NCI-H1092 treated with DMSO at 0.1 percent for 48 hours (cell line): ENCODE measurements around the gene ACSL5.

Source experiments
- DNase-seq: peaks from one replicate; lab custom pipeline; 2025; lab: John Stamatoyannopoulos, UW

ACSL5 gene, protein sequence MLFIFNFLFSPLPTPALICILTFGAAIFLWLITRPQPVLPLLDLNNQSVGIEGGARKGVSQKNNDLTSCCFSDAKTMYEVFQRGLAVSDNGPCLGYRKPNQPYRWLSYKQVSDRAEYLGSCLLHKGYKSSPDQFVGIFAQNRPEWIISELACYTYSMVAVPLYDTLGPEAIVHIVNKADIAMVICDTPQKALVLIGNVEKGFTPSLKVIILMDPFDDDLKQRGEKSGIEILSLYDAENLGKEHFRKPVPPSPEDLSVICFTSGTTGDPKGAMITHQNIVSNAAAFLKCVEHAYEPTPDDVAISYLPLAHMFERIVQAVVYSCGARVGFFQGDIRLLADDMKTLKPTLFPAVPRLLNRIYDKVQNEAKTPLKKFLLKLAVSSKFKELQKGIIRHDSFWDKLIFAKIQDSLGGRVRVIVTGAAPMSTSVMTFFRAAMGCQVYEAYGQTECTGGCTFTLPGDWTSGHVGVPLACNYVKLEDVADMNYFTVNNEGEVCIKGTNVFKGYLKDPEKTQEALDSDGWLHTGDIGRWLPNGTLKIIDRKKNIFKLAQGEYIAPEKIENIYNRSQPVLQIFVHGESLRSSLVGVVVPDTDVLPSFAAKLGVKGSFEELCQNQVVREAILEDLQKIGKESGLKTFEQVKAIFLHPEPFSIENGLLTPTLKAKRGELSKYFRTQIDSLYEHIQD

GRCh38 chr10:112373912-112374338 lies at the start of gene ACSL5:
Gene ACSL5 (plus strand): TSS chr10:112374116. CDS start chr10:112394947, 20,831 bp downstream.
- no peak for DNase-seq

DNA sequence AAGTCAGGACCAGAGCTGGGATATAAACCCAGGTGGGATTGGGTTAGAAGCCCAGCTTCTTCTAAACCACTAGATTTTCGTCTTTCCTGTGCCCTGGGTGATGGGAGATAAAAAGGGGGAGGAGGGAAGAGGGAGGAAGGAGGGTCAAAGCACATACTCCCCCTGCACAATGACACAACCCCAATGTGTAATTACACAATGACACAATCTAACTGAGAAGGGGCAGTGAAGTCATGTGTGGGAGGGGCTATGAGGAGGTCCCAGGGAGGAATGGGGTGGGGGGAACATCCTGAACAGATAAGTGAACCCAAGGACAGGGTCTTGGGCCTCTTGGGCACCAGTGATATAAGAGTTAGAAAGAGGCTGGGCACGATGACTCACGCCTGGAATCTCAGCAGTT lies 46.2 kb upstream of the ACSL5 start:
- no peak for DNase-seq

DNA sequence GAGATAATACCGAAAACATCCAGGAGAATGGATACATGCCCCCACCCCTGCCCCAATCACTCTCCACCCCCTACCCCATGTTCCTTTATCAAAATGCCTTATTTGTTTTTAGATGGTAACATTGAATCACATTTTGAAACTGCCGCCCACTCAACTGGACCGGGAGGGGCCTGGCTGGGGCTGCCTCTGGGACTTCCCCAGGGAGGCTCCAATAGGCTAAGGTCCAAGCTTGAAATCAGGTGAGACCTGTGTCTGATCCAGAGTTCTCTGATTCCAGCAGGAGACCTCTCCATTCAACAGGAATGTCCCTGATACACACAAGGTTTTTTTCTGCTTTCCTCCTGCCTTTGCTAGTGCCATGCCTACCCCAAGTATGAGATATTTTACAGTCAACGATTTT lies 43.8 kb upstream of the ACSL5 start:
- DNase-seq, result no peak

- DNase-seq, result no peak
Measured at GRCh38 chr10:112330607-112331160, 43.2 kb upstream of the ACSL5 start.

GRCh38 chr10:112332022-112332421 lies 41.9 kb upstream of the ACSL5 start:
- no peak for DNase-seq

DNA sequence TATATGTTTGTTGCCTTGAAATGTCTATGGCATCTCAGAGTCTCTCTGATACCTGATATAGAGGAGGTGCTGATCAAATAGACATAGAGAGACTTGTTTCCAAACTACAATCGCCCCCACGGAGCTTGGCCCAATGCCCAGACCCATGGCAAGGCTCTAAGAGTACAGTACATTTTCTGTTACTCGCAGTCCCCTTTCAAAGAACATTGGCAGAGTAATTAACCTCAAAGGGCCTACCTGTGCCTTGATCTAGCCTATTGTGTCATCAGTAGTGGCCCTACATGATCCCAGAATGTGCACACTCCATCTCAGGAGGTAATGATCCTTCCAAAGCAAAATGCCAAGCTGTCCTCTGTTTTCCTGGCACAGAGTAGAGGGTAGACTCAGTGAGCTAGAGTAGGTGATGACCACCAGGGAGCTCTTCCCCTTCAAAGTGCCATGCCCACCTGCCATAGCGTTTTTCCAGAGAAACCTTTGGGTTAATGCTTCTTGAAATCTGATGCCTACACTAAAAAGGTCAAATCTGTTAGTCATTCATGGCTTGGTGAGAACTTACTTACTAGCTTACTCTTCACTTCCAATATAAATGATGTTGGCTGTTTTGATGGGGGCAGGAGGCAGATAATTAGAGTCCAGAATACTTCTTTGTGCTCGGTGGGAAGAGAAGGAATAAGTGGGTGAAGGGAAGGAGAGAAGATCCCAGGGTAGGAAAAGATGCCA lies 41.2 kb upstream of the ACSL5 start:
- DNase-seq, result peak; percentile 3

DNA sequence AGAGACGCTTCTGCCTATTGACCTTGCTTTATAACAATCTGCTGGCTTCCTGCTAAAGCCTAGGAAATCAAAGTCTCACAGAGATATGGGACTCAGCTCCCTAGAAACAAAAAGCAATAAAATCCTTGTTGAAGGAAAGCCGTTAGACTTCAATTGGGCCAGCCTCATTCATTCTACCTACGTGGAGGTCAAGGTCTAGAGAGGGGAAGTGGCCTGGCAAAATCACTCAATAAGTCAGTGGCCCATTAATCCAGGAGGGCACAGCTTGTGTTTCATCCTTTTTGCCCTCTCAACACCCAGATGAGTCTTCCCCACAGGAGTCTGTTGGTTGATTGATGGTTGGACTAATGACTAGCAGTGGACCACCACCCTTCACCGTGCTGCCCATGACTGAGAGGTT lies 40.5 kb upstream of the ACSL5 start:
- DNase-seq, result no peak

- no peak for DNase-seq
Measured at GRCh38 chr10:112335111-112335867, 38.6 kb upstream of the ACSL5 start.

DNA sequence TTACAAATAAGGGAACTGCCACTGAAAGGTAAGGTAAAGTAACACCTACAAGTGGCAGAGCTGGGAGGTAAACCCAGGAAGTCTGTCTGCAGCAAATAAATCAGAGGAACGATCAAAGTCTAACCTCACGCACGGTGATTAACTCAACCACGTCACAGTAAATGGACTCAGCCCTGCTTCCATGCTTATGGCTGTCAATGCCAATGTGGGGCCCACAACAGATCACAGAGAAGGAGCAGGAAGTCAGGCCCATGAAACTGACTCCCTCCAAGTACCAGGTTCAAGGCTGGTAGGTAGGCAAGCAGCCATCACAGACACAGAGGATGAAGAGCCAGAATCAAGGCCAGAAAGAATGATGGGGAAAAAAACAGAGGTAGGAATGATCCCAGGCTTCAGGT lies 38.0 kb upstream of the ACSL5 start:
- no peak for DNase-seq

GRCh38 chr10:112336556-112337201 lies 37.2 kb upstream of the ACSL5 start:
- DNase-seq, result no peak

- no peak for DNase-seq
Measured at GRCh38 chr10:112338957-112339356, 35.0 kb upstream of the ACSL5 start.

DNA sequence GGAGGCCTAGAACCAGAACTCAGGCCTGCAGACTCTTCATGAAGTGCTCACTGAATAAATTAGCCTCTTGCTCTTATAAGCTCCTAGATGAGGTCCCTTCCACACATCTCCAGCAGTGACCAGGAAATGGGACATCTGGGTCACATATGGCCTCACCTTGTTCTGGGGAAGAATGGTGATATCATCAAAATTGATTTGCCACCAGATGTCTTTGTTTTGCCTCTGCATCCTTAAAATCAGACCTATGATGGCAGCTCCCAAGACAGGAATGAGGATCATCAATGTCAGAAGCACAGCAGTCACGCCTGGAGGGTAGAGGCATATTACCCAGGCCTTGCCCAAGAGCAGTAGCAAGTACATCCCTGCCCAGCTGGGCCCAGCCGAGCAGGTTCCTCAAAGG lies 33.3 kb upstream of the ACSL5 start:
- DNase-seq, result no peak

- DNase-seq, result no peak
Measured at GRCh38 chr10:112343056-112343806, 30.7 kb upstream of the ACSL5 start.

DNA sequence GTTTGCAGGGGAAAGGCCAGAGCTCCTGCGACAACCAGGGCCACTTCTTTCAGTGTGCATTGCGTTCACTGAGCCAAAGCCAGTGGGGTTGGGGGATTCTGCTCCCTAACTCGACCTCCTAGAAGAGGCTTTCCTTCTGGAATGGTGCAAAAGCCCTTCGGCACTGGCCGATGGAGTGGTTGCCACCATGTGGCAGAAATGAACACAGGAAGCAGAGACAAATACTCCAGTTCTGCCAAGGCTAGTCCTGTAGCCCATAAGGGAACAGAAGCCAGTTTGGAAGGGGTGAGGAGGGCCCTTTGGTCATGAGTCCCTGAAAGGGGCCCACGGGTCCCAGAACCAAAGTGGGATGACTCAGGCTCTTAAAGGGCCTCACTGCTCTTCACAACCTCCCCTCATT lies 29.7 kb upstream of the ACSL5 start:
- no peak for DNase-seq

DNA sequence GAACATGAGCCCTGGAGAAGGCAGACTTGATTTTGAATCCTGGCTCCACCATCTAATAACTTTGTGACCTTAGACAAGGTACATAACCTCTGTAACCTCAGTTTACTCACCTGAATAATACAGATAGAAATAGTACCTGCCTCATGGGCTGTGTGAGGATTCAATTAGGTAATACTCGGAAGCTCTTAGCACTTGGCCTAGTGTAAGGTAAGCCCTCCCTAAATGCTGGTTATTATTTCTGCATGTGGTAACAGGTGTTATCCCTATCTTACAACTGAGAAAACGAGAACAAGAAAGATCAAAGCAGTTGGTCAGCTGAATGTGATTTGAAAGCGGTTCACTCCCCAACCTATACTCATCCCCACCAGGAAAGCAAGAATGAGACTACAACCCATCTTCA lies 28.7 kb upstream of the ACSL5 start:
- no peak for DNase-seq

DNA sequence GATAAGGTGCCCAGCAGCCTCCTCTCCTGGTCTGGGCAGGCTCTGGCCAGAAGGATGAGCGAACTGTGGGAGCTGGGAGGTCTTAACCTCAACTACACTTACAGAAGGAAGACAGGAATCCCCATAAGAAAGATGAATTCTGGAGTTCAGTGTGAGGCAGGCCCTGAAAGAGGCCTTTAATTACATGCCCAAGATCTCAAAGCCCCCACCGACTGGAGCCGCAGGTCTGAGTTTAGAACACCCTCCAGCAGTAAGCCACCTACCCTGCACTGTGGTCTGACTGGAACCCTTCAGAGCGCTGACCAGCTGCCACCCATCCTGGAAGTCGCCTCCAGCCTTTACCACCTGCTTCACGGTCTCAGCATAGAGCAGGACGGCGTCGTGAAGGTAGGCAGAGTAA lies 28.2 kb upstream of the ACSL5 start:
- DNase-seq, result no peak

DNA sequence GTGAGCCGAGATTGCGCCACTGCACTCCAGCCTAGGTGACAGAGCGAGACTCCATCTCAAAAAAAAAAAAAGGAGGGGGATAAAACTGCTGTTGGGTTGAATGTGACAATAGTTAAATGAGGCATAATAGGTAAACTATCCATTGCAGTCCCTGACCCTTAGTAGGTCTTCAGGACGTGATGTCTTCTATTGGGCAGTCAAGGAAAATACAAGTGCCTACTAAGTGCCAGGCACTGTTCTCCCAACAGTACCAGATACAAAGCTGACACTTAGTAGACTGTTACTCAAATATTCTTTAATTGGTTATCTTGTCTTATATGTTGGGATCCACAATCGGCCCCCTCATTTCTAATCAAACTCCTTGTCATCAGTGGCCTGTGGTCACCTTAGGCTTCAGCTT lies 27.1 kb upstream of the ACSL5 start:
- no peak for DNase-seq

DNA sequence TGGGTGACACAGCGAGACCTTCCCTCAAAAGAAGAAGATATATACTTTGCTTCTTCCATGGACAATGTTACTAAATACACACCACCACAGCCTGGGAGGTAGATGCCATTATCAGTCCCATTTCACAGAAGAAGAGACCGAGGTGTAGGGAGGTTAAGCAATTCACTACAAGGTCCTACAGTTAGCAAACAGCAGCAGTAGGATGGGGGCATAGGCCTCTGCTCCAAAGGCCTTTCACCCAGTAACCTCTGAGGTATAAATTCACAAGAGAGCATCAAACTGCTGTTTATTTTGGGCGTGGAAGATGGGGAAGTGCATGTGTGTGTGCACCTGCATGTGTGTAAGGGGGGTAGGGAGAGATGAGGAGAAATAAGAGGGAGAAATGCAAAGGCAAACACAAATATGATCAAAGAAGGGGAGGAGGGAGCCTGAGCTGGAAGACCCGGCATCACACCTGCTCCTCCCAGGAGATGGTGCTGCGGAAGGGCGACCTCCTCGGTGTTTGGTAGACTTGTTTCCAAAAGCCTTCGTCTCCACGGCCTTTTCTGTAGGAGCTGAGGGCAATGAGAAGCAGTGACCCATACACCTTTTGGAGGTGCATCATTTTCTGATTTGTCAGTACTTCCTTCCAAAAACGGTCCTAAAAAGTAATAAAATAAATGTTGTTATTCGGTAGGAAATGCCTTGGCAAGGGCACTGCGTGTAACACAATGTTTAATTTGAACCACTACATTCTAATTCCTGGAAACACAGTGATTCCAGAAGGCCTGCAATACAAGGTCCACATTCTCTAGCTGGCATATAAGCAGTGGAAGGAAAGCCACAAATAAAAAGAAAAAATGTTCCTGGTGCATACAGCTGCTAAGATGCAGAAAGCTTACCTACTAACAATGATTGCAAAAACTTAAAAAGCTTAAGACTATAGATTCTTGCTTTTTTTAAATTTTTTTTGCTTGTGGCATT lies 25.9 kb upstream of the ACSL5 start:
- no peak for DNase-seq

GRCh38 chr10:112348759-112349158 lies 25.2 kb upstream of the ACSL5 start:
- DNase-seq, result no peak
